K562 (cell line): Measurements from ENCODE around the gene MORF4L1. TPM values are rescaled to one million over a fixed set of nuclear protein-coding genes. Genes with fewer than 3 reads are reported as not detected.
"Not testable (repeated sequence)": the region's sequence is repeated elsewhere in the genome, so short reads cannot be mapped to it uniquely, and the experiment has no call there.

Experiments used
- ARID1B ChIP-seq: fragments of 450-650 bp; IDR thresholded peaks from 2 replicates; pipeline ENCODE4 v1.6.1; 2016; ENCODE audit warnings: antibody characterized with exemption, mild to moderate bottlenecking, inconsistent platforms
- ATF1 ChIP-seq, 2 experiments: fragments of 450-650 bp in 1 of 2; IDR thresholded peaks; 2 replicates each; pipeline ENCODE4 v1.6.1; 2016; ENCODE audit warnings: missing compliant biosample characterization in 1 of 2, missing genetic modification characterization in 1 of 2
- CTBP1 ChIP-seq: fragments of 450-650 bp; IDR thresholded peaks from 2 replicates; pipeline ENCODE4 v1.6.1; 2016; ENCODE audit warnings: borderline replicate concordance
- CXXC5 ChIP-seq: fragments of 250-450 bp; sonication (Bioruptor Pico); IDR thresholded peaks from 2 replicates; pipeline ENCODE4 v1.8.0; 2022; ENCODE audit warnings: inconsistent platforms, mild to moderate bottlenecking, moderate library complexity
- LEF1 ChIP-seq: fragments of 450-650 bp; IDR thresholded peaks from 2 replicates; pipeline ENCODE4 v1.6.1; 2016; ENCODE audit warnings: mild to moderate bottlenecking
- MAFG ChIP-seq: fragments of 450-650 bp; conservative IDR thresholded peaks from 2 replicates; pipeline ENCODE4 v1.6.1; 2016; ENCODE audit warnings: missing genetic modification characterization, missing compliant biosample characterization
- POLR2G ChIP-seq: fragments of 200-400 bp; formaldehyde crosslinking; IDR thresholded peaks from 2 replicates; pipeline ENCODE4 v1.6.1; 2017; ENCODE audit warnings: low read depth, mild to moderate bottlenecking, antibody characterized with exemption, low read length, moderate library complexity
- SP1 ChIP-seq: sonication (generic); formaldehyde crosslinking; IDR thresholded peaks from 2 replicates; pipeline ENCODE4 v1.8.1; 2022; ENCODE audit warnings: mild to moderate bottlenecking, missing genetic modification reagents
- SRF ChIP-seq, 2 experiments: fragments of 250-450, 450-650 bp in 1 of 2; sonication (Bioruptor Pico) in 1 of 2; sonication (generic) in 1 of 2; formaldehyde crosslinking; IDR thresholded peaks; 2 replicates each; pipeline versions ENCODE4 v1.5.0 to v1.5.1; 2020 to 2022; ENCODE audit warnings: mild to moderate bottlenecking in 1 of 2, missing genetic modification reagents in 1 of 2
- TOE1 ChIP-seq, 2 experiments: fragments of 450-650 bp in 1 of 2; sonication (generic) in 1 of 2; formaldehyde crosslinking in 1 of 2; IDR thresholded peaks; 2 replicates each; pipeline versions ENCODE4 v1.7.1 to v1.8.0; 2016 to 2022; ENCODE audit warnings: borderline replicate concordance in 2 of 2, mild to moderate bottlenecking in 2 of 2, antibody characterized with exemption in 1 of 2, inconsistent platforms in 1 of 2, low read depth in 1 of 2, missing genetic modification reagents in 1 of 2, moderate library complexity in 1 of 2
- ZBTB17 ChIP-seq: fragments of 450-650 bp; formaldehyde crosslinking; IDR thresholded peaks from 2 replicates; pipeline ENCODE4 v1.4.0; 2020; ENCODE audit warnings: mild to moderate bottlenecking
- ZNF263 ChIP-seq: sonication (generic); formaldehyde crosslinking; IDR thresholded peaks from 2 replicates; pipeline ENCODE4 v1.8.0; 2022; ENCODE audit warnings: mild to moderate bottlenecking, missing genetic modification reagents, borderline replicate concordance
- polyA plus RNA-seq, 8 experiments: library from polyadenylated mRNA; depleted of rRNA in 4 of 8; stranded (reverse) in 5 of 8; unstranded in 3 of 8; fragments of >200 nt; fragmentation: Nextera tagmentation in 2 of 8; fragmentation: Illumina TruSeq in 1 of 8; extraction: Ambion mirVana in 2 of 8; extraction: Trizol in 1 of 8; gene quantifications; 2 replicates each; pipeline versions ENCODE4 v1.2.1 to v1.2.3, GENCODE V29; 2011 to 2014; ENCODE audit warnings: inconsistent platforms in 1 of 8, missing spikeins in 1 of 8
- total RNA-seq, 7 experiments: library from RNA; depleted of rRNA in 6 of 7; stranded (reverse); fragments of >200 nt in 6 of 7; fragmentation: Illumina TruSeq in 2 of 7; extraction: Trizol in 2 of 7; gene quantifications; 2 replicates each; pipeline versions ENCODE4 v1.2.1 to v1.2.3, GENCODE V29; 2011 to 2021; ENCODE audit warnings: low replicate concordance in 1 of 7
- TF ChIP-seq, protein P1 (sequence below): fragments of 450-650 bp; formaldehyde crosslinking; IDR thresholded peaks from 2 replicates; pipeline ENCODE4 v1.4.0; 2020; ENCODE audit warnings: mild to moderate bottlenecking, mixed read lengths
- TF ChIP-seq, protein P2 (sequence below): fragments of 200-800 bp; sonication (Bioruptor generic); IDR thresholded peaks from 2 replicates; pipeline ENCODE4 v1.6.1; 2017; ENCODE audit warnings: missing genetic modification characterization, missing compliant biosample characterization
- TF ChIP-seq, protein P3 (sequence below), 2 experiments: IDR thresholded peaks in 1 of 2; conservative IDR thresholded peaks in 1 of 2; 2 replicates each; pipeline ENCODE4 v1.6.1; 2016; ENCODE audit warnings: low read depth in 2 of 2, mild to moderate bottlenecking in 1 of 2, missing compliant biosample characterization in 1 of 2, missing genetic modification characterization in 1 of 2, moderate library complexity in 1 of 2
- TF ChIP-seq, protein P4 (sequence below): fragments of 450-650 bp; IDR thresholded peaks from 2 replicates; pipeline ENCODE4 v1.6.1; 2016
- TF ChIP-seq, protein P5 (sequence below): sonication (generic); formaldehyde crosslinking; IDR thresholded peaks from 2 replicates; pipeline ENCODE4 v1.8.0; 2022; ENCODE audit warnings: missing genetic modification reagents, mild to moderate bottlenecking, moderate library complexity, borderline replicate concordance

The MORF4L1 gene
- total and polyA plus RNA-seq, 9 of the 15 experiments (the other 6 are each of a cell fraction or from before 2014, with no cell fraction given), result 127 to 615 (median 281) TPM

DNA sequence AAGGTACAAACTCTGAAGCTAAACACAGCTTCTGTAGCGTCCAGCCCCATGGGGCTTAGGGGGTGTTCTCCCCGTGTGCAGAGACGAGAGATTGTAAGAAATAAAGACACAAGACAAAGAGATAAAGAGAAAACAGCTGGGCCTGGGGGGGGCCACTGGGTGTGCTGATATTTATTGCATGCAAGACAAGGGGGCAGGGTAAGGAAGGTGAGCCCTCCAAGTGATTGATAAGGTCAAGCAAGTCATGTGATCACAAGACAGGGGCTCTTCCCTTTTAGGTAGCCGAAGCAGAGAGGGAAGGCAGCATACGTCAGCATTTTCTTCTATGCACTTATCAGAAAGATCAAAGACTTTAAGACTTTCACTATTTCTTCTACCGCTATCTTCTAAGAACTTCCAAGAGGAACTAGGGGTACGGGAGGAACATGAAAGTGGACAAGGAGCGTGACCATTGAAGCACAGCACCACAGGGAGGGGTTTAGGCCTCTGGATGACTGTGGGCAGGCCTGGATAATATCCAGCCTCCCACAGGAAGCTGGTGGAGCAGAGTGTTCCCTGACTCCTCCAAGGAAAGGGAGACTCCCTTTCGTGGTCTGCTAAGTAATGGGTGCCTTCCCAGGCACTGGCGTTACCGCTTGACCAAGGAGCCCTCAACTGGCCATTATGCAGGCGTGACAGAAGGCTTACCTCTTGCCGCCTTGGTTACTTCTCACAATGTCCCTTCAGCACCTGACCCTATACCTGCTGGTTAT, 29.8 kb downstream of the MORF4L1 start (continued):
- 0 out of 2 replicates have a peak, but pooled peaks have one; percentile 48 for TF ChIP-seq SP1 (CRISPR knock-in tag)
- TF ChIP-seq, protein P1, sequence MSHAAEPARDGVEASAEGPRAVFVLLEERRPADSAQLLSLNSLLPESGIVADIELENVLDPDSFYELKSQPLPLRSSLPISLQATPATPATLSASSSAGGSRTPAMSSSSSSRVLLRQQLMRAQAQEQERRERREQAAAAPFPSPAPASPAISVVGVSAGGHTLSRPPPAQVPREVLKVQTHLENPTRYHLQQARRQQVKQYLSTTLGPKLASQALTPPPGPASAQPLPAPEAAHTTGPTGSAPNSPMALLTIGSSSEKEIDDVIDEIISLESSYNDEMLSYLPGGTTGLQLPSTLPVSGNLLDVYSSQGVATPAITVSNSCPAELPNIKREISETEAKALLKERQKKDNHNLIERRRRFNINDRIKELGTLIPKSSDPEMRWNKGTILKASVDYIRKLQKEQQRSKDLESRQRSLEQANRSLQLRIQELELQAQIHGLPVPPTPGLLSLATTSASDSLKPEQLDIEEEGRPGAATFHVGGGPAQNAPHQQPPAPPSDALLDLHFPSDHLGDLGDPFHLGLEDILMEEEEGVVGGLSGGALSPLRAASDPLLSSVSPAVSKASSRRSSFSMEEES (CRISPR knock-in tag), result peak; percentile 96
- not testable (repeated sequence) for TF ChIP-seq ATF1 (CRISPR knock-in tag; IDR thresholded peaks at IDR 0.05); TOE1 (CRISPR knock-in tag; IDR thresholded peaks at IDR 0.05; ENCODE audit: borderline replicate concordance, low read depth)
- TF ChIP-seq ATF1 (tag; IDR thresholded peaks at IDR 0.05), result peak; percentile 49
- TF ChIP-seq CTBP1, result peak; percentile 53; the same call in 1 of the 2 replicates
- peak; percentile 94 for TF ChIP-seq MAFG (tag)
- TF ChIP-seq, protein P2, sequence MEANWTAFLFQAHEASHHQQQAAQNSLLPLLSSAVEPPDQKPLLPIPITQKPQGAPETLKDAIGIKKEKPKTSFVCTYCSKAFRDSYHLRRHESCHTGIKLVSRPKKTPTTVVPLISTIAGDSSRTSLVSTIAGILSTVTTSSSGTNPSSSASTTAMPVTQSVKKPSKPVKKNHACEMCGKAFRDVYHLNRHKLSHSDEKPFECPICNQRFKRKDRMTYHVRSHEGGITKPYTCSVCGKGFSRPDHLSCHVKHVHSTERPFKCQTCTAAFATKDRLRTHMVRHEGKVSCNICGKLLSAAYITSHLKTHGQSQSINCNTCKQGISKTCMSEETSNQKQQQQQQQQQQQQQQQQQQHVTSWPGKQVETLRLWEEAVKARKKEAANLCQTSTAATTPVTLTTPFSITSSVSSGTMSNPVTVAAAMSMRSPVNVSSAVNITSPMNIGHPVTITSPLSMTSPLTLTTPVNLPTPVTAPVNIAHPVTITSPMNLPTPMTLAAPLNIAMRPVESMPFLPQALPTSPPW (CRISPR knock-in tag), result peak; percentile 85
- TF ChIP-seq, protein P3, sequence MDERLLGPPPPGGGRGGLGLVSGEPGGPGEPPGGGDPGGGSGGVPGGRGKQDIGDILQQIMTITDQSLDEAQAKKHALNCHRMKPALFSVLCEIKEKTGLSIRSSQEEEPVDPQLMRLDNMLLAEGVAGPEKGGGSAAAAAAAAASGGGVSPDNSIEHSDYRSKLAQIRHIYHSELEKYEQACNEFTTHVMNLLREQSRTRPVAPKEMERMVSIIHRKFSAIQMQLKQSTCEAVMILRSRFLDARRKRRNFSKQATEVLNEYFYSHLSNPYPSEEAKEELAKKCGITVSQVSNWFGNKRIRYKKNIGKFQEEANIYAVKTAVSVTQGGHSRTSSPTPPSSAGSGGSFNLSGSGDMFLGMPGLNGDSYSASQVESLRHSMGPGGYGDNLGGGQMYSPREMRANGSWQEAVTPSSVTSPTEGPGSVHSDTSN (CRISPR knock-in tag; IDR thresholded peaks at IDR 0.05; ENCODE audit: low read depth), result not testable (repeated sequence)
- TF ChIP-seq, protein P3 (tag; conservative IDR thresholded peaks at IDR 0.05; ENCODE audit: low read depth), result peak; percentile 80
- TF ChIP-seq CXXC5 (CRISPR knock-in tag), result peak; percentile 31; the same call in 1 of the 2 replicates
- peak in 1 of 2 experiments; percentile 75; a peak in 2 of 4 replicates for TF ChIP-seq SRF (CRISPR knock-in tag; IDR thresholded peaks at IDR 0.05)
- TF ChIP-seq ZNF263 (CRISPR knock-in tag), result peak; percentile 16; the same call in 1 of the 2 replicates
- TF ChIP-seq, protein P4, sequence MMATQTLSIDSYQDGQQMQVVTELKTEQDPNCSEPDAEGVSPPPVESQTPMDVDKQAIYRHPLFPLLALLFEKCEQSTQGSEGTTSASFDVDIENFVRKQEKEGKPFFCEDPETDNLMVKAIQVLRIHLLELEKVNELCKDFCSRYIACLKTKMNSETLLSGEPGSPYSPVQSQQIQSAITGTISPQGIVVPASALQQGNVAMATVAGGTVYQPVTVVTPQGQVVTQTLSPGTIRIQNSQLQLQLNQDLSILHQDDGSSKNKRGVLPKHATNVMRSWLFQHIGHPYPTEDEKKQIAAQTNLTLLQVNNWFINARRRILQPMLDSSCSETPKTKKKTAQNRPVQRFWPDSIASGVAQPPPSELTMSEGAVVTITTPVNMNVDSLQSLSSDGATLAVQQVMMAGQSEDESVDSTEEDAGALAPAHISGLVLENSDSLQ, result peak; percentile 54
- 0 out of 2 replicates have a peak, but pooled peaks have one; percentile 22 for TF ChIP-seq ZBTB17
- TF ChIP-seq, protein P5, sequence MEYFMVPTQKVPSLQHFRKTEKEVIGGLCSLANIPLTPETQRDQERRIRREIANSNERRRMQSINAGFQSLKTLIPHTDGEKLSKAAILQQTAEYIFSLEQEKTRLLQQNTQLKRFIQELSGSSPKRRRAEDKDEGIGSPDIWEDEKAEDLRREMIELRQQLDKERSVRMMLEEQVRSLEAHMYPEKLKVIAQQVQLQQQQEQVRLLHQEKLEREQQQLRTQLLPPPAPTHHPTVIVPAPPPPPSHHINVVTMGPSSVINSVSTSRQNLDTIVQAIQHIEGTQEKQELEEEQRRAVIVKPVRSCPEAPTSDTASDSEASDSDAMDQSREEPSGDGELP (CRISPR knock-in tag), result peak; percentile 84
- peak; percentile 92 for TF ChIP-seq TOE1 (IDR thresholded peaks at IDR 0.05; ENCODE audit: borderline replicate concordance)
- TF ChIP-seq ARID1B, result peak; percentile 35; the same call in 1 of the 2 replicates
- TF ChIP-seq LEF1, result peak; percentile 73
- TF ChIP-seq POLR2G, result peak; percentile 26; the same call in 1 of the 2 replicates
